ENCODE results near the gene PINK1. TPM values are rescaled to one million over a fixed set of nuclear protein-coding genes. Genes with fewer than 3 reads are reported as not detected.

Gene PINK1
- total RNA-seq, 1 experiment from 2014 or later: 129 TPM

GRCh38 chr1:20698195-20698910, 65.1 kb downstream of the PINK1 start:
- intact Hi-C loops (cut with micrococcal nuclease): loop anchor here (5.0 to 10.0 kb wide), 3 partner anchors 89 to 286 kb away; partner anchors contain the start of gene HP1BP3
- no peaks in the 10 kb centered on the region for H4K20me1 ChIP-seq (ENCODE audit: low read length)
- no peaks in the 10 kb centered on the region for H3K9me2 ChIP-seq (replicated peaks; ENCODE audit: low read length)
- peak; percentile 80 for DNase-seq
- no peak overlapping the region for H2AFZ ChIP-seq (ENCODE audit: low read length)
- H3K36me3 ChIP-seq (ENCODE audit: low read depth, low read length): no peaks in the 10 kb centered on the region
- H3K27me3 ChIP-seq (ENCODE audit: low read length): no peaks in the 10 kb centered on the region
- ChIA-PET CTCF (interaction anchor here (1.0 kb wide), 1 partner anchor 88 kb away, joined by 6 read pairs; the partner anchor contains the start of gene HP1BP3), POLR2A (ENCODE audit: unreplicated experiment) (interaction anchor here (0.5 kb wide), 1 partner anchor 190 kb away, joined by 3 read pairs; the partner anchor contains the start of gene MUL1)
- no peak overlapping the region for H3K4me3 ChIP-seq (ENCODE audit: low read length)
- H3K9me3 ChIP-seq (ENCODE audit: low read length): no peaks in the 10 kb centered on the region
- peak; percentile 32 for ATAC-seq
- peak overlapping the region; percentile 66 for H3K27ac ChIP-seq (ENCODE audit: low read length)
- H3K4me2 ChIP-seq (ENCODE audit: low read length): peak overlapping the region; percentile 59
- no peaks in the 10 kb centered on the region for H3F3A ChIP-seq (ENCODE audit: low read length, unreplicated experiment)
- no TSS peak for BruUV-seq (replicated peaks)
- H3K79me2 ChIP-seq (ENCODE audit: low read length): no peaks in the 10 kb centered on the region
- peaks cover 22% of the 10 kb centered on the region for H3K4me1 ChIP-seq (ENCODE audit: insufficient read depth, low read length)
- no peak overlapping the region; the same call in 1 of the 2 replicates for H3K9ac ChIP-seq (ENCODE audit: low read length)
- no peak for TF ChIP-seq EZH2phosphoT487 (IDR thresholded peaks at IDR 0.05; ENCODE audit: borderline replicate concordance, low read length)
- TF ChIP-seq, protein P1, sequence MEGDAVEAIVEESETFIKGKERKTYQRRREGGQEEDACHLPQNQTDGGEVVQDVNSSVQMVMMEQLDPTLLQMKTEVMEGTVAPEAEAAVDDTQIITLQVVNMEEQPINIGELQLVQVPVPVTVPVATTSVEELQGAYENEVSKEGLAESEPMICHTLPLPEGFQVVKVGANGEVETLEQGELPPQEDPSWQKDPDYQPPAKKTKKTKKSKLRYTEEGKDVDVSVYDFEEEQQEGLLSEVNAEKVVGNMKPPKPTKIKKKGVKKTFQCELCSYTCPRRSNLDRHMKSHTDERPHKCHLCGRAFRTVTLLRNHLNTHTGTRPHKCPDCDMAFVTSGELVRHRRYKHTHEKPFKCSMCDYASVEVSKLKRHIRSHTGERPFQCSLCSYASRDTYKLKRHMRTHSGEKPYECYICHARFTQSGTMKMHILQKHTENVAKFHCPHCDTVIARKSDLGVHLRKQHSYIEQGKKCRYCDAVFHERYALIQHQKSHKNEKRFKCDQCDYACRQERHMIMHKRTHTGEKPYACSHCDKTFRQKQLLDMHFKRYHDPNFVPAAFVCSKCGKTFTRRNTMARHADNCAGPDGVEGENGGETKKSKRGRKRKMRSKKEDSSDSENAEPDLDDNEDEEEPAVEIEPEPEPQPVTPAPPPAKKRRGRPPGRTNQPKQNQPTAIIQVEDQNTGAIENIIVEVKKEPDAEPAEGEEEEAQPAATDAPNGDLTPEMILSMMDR (conservative IDR thresholded peaks at IDR 0.05; ENCODE audit: low read depth, low read length): no peak
- TF ChIP-seq EZH2 (IDR thresholded peaks at IDR 0.05; ENCODE audit: low read length, unreplicated experiment): no peak

DNA sequence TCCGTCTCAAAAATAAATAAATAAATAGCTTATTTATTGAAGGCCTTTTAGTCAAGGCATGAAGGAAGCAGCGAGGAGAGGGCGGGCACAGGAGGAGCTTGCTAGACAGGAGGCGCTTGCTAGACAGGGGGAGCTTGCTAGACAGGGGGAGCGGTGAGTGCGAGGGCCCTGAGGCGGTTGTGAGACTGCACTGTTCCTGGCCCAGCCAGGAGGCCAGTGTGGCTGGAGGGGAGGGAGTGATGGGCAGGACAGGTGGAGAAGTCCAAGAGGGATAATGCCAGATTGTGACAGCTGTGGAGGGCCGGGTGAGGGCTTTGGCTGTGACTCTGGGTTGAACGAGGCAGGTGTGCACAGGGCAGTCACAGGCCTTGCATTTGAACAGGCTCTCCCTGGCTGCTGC, 66.3 kb downstream of the PINK1 start:
- H3K36me3 ChIP-seq (ENCODE audit: low read depth, low read length): no peaks in the 10 kb centered on the region
- H3K9ac ChIP-seq (ENCODE audit: low read length): no peak overlapping the region
- TF ChIP-seq, protein P1 (conservative IDR thresholded peaks at IDR 0.05; ENCODE audit: low read depth, low read length): no peak
- TF ChIP-seq EZH2 (IDR thresholded peaks at IDR 0.05; ENCODE audit: low read length, unreplicated experiment) (no peak), EZH2phosphoT487 (IDR thresholded peaks at IDR 0.05; ENCODE audit: borderline replicate concordance, low read length) (no peak)
- no peaks in the 10 kb centered on the region for H3K9me3 ChIP-seq (ENCODE audit: low read length)
- ATAC-seq (no peak), DNase-seq (no peak)
- BruUV-seq (replicated peaks): no TSS peak
- H3K27me3 ChIP-seq (ENCODE audit: low read length): no peaks in the 10 kb centered on the region
- H3K4me3 ChIP-seq (ENCODE audit: low read length): no peak overlapping the region
- H3F3A ChIP-seq (ENCODE audit: low read length, unreplicated experiment): no peaks in the 10 kb centered on the region
- no peaks in the 10 kb centered on the region for H3K9me2 ChIP-seq (replicated peaks; ENCODE audit: low read length)
- H3K79me2 ChIP-seq (ENCODE audit: low read length): no peaks in the 10 kb centered on the region
- H2AFZ ChIP-seq (ENCODE audit: low read length): no peak overlapping the region
- H3K27ac ChIP-seq (ENCODE audit: low read length): no peak overlapping the region
- peaks cover 22% of the 10 kb centered on the region for H3K4me1 ChIP-seq (ENCODE audit: insufficient read depth, low read length)
- no peaks in the 10 kb centered on the region for H4K20me1 ChIP-seq (ENCODE audit: low read length)
- CTCF ChIA-PET: no interaction called here
- POLR2A ChIA-PET (ENCODE audit: unreplicated experiment): no interaction called here
- intact Hi-C loops (cut with micrococcal nuclease): loop anchor here (5.0 to 10.0 kb wide), 3 partner anchors 88 to 285 kb away; partner anchors contain the start of gene HP1BP3
- no peak overlapping the region for H3K4me2 ChIP-seq (ENCODE audit: low read length)

- Histone ChIP-seq H3K27ac (ENCODE audit: low read length) (no peak overlapping the region), H3K9me2 (replicated peaks; ENCODE audit: low read length) (no peaks in the 10 kb centered on the region), H3K79me2 (ENCODE audit: low read length) (no peaks in the 10 kb centered on the region), H2AFZ (ENCODE audit: low read length) (no peak overlapping the region), H3F3A (ENCODE audit: low read length, unreplicated experiment) (no peaks in the 10 kb centered on the region), H3K4me1 (ENCODE audit: insufficient read depth, low read length) (peaks cover 22% of the 10 kb centered on the region), H4K20me1 (ENCODE audit: low read length) (no peaks in the 10 kb centered on the region), H3K27me3 (ENCODE audit: low read length) (no peaks in the 10 kb centered on the region), H3K9me3 (ENCODE audit: low read length) (no peaks in the 10 kb centered on the region), H3K4me2 (ENCODE audit: low read length) (no peak overlapping the region), H3K36me3 (ENCODE audit: low read depth, low read length) (no peaks in the 10 kb centered on the region), H3K4me3 (ENCODE audit: low read length) (no peak overlapping the region), H3K9ac (ENCODE audit: low read length) (no peak overlapping the region)
- TF ChIP-seq EZH2phosphoT487 (IDR thresholded peaks at IDR 0.05; ENCODE audit: borderline replicate concordance, low read length) (no peak), EZH2 (IDR thresholded peaks at IDR 0.05; ENCODE audit: low read length, unreplicated experiment) (no peak)
- TF ChIP-seq, protein P1 (conservative IDR thresholded peaks at IDR 0.05; ENCODE audit: low read depth, low read length): no peak
- CTCF ChIA-PET: no interaction called here
- BruUV-seq (replicated peaks): no TSS peak
- POLR2A ChIA-PET (ENCODE audit: unreplicated experiment): no interaction called here
- intact Hi-C loops (cut with micrococcal nuclease): no loop called here
- peak; percentile 12 for DNase-seq
- no peak for ATAC-seq
Measured at GRCh38 chr1:20700636-20701215, 67.5 kb downstream of the PINK1 start.
